Activated T-helper 17 cell treated with anti-CD3 and anti-CD28 coated beads, Interleukin-2, amount 50 U/mL, for 72 hours (primary cell): Measurements from ENCODE around the gene ZNF521. TPM values are rescaled to one million over a fixed set of nuclear protein-coding genes. Genes with fewer than 3 reads are reported as not detected.

Source experiments
- ATAC-seq: fragments of 150-1000 bp; cut with Tn5 transposase; replicated peaks from 2 replicates; pipeline ENCODE4 v1.10.0; 2021; ENCODE audit warnings: mild to moderate bottlenecking, moderate library complexity
- H3K27ac Mint-ChIP-seq: one replicate; pipeline ENCODE4 v1.8.0; 2022; ENCODE audit warnings: mixed read lengths
- H3K27me3 Mint-ChIP-seq: one replicate; pipeline ENCODE4 v1.8.0; 2022; ENCODE audit warnings: mixed read lengths
- H3K36me3 Mint-ChIP-seq: one replicate; pipeline ENCODE4 v1.8.0; 2022; ENCODE audit warnings: low read depth, mild to moderate bottlenecking, mixed read lengths
- H3K4me1 Mint-ChIP-seq: one replicate; pipeline ENCODE4 v1.8.0; 2022; ENCODE audit warnings: mixed read lengths
- H3K4me3 Mint-ChIP-seq: one replicate; pipeline ENCODE4 v1.8.0; 2022; ENCODE audit warnings: mild to moderate bottlenecking, mixed read lengths
- H3K9me3 Mint-ChIP-seq: one replicate; pipeline ENCODE4 v1.8.0; 2022; ENCODE audit warnings: mixed read lengths
- total RNA-seq, 2 donors: library from RNA; stranded (reverse); gene quantifications; one replicate each; pipeline ENCODE4 v1.2.3, GENCODE V29; 2022

The ZNF521 gene
- total RNA-seq, 2 donors from 2014 or later, result not detected

- H3K4me3 Mint-ChIP-seq, result no peak overlapping the region
- no peaks in the 10 kb centered on the region for H3K4me1 Mint-ChIP-seq
- no peak overlapping the region for H3K27ac Mint-ChIP-seq
- no peak for ATAC-seq
- H3K27me3 Mint-ChIP-seq, result peaks cover 3% of the 10 kb centered on the region
- no peaks in the 10 kb centered on the region for H3K9me3 Mint-ChIP-seq
- no peaks in the 10 kb centered on the region for H3K36me3 Mint-ChIP-seq
Observed at GRCh38 chr18:25316381-25317018, 35.5 kb downstream of the ZNF521 start.

GRCh38 chr18:25314838-25315190 lies 37.2 kb downstream of the ZNF521 start:
- Mint-ChIP-seq H3K9me3 (no peaks in the 10 kb centered on the region), H3K27ac (no peak overlapping the region), H3K4me1 (no peaks in the 10 kb centered on the region), H3K36me3 (no peaks in the 10 kb centered on the region), H3K27me3 (peaks cover 3% of the 10 kb centered on the region), H3K4me3 (no peak overlapping the region)
- ATAC-seq, result no peak

- no peak overlapping the region for H3K27ac Mint-ChIP-seq
- no peaks in the 10 kb centered on the region for H3K4me1 Mint-ChIP-seq
- no peaks in the 10 kb centered on the region for H3K9me3 Mint-ChIP-seq
- no peak for ATAC-seq
- no peak overlapping the region for H3K4me3 Mint-ChIP-seq
- no peaks in the 10 kb centered on the region for H3K36me3 Mint-ChIP-seq
- H3K27me3 Mint-ChIP-seq, result peaks cover 3% of the 10 kb centered on the region
Observed at GRCh38 chr18:25314151-25314837, 37.7 kb downstream of the ZNF521 start.

GRCh38 chr18:25313268-25313667 lies 38.7 kb downstream of the ZNF521 start:
- H3K9me3 Mint-ChIP-seq, result no peaks in the 10 kb centered on the region
- no peak overlapping the region for H3K27ac Mint-ChIP-seq
- H3K27me3 Mint-ChIP-seq, result peaks cover 6% of the 10 kb centered on the region
- H3K4me3 Mint-ChIP-seq, result no peak overlapping the region
- no peaks in the 10 kb centered on the region for H3K36me3 Mint-ChIP-seq
- no peaks in the 10 kb centered on the region for H3K4me1 Mint-ChIP-seq
- no peak for ATAC-seq

GRCh38 chr18:25310045-25310444 lies 41.9 kb downstream of the ZNF521 start:
- no peak for ATAC-seq
- H3K27me3 Mint-ChIP-seq, result peaks cover 3% of the 10 kb centered on the region
- no peaks in the 10 kb centered on the region for H3K9me3 Mint-ChIP-seq
- no peaks in the 10 kb centered on the region for H3K4me1 Mint-ChIP-seq
- no peak overlapping the region for H3K27ac Mint-ChIP-seq
- no peaks in the 10 kb centered on the region for H3K36me3 Mint-ChIP-seq
- no peak overlapping the region for H3K4me3 Mint-ChIP-seq

- Mint-ChIP-seq H3K36me3 (no peaks in the 10 kb centered on the region), H3K27me3 (peaks cover 3% of the 10 kb centered on the region), H3K9me3 (no peaks in the 10 kb centered on the region), H3K4me3 (no peak overlapping the region), H3K4me1 (no peaks in the 10 kb centered on the region), H3K27ac (no peak overlapping the region)
- ATAC-seq, result no peak
Observed at GRCh38 chr18:25308381-25308780, 43.6 kb downstream of the ZNF521 start.

GRCh38 chr18:25307192-25307591 lies 44.8 kb downstream of the ZNF521 start:
- Mint-ChIP-seq H3K9me3 (no peaks in the 10 kb centered on the region), H3K4me1 (no peaks in the 10 kb centered on the region), H3K36me3 (no peaks in the 10 kb centered on the region), H3K27ac (no peak overlapping the region), H3K27me3 (peaks cover 3% of the 10 kb centered on the region), H3K4me3 (no peak overlapping the region)
- no peak for ATAC-seq

GRCh38 chr18:25306671-25307070 lies 45.3 kb downstream of the ZNF521 start:
- no peak overlapping the region for H3K4me3 Mint-ChIP-seq
- peaks cover 3% of the 10 kb centered on the region for H3K27me3 Mint-ChIP-seq
- H3K27ac Mint-ChIP-seq, result no peak overlapping the region
- no peak for ATAC-seq
- no peaks in the 10 kb centered on the region for H3K9me3 Mint-ChIP-seq
- H3K4me1 Mint-ChIP-seq, result no peaks in the 10 kb centered on the region
- no peaks in the 10 kb centered on the region for H3K36me3 Mint-ChIP-seq

- Mint-ChIP-seq H3K4me3 (no peak overlapping the region), H3K4me1 (no peaks in the 10 kb centered on the region), H3K27ac (no peak overlapping the region), H3K36me3 (no peaks in the 10 kb centered on the region), H3K27me3 (peaks cover 3% of the 10 kb centered on the region), H3K9me3 (no peaks in the 10 kb centered on the region)
- ATAC-seq, result no peak
Observed at GRCh38 chr18:25305584-25305983, 46.4 kb downstream of the ZNF521 start.

- H3K27me3 Mint-ChIP-seq, result no peaks in the 10 kb centered on the region
- no peaks in the 10 kb centered on the region for H3K36me3 Mint-ChIP-seq
- H3K9me3 Mint-ChIP-seq, result no peaks in the 10 kb centered on the region
- H3K27ac Mint-ChIP-seq, result no peak overlapping the region
- H3K4me1 Mint-ChIP-seq, result no peaks in the 10 kb centered on the region
- ATAC-seq, result no peak
- no peak overlapping the region for H3K4me3 Mint-ChIP-seq
Observed at GRCh38 chr18:25300492-25300891, 51.5 kb downstream of the ZNF521 start.

GRCh38 chr18:25299426-25300300 lies 52.3 kb downstream of the ZNF521 start:
- Mint-ChIP-seq H3K9me3 (no peaks in the 10 kb centered on the region), H3K27ac (no peak overlapping the region), H3K27me3 (no peaks in the 10 kb centered on the region), H3K4me3 (no peak overlapping the region), H3K4me1 (no peaks in the 10 kb centered on the region), H3K36me3 (no peaks in the 10 kb centered on the region)
- ATAC-seq, result no peak

GRCh38 chr18:25298853-25299274 lies 53.1 kb downstream of the ZNF521 start:
- no peaks in the 10 kb centered on the region for H3K36me3 Mint-ChIP-seq
- H3K4me3 Mint-ChIP-seq, result no peak overlapping the region
- H3K27ac Mint-ChIP-seq, result no peak overlapping the region
- H3K4me1 Mint-ChIP-seq, result no peaks in the 10 kb centered on the region
- H3K27me3 Mint-ChIP-seq, result no peaks in the 10 kb centered on the region
- no peak for ATAC-seq
- H3K9me3 Mint-ChIP-seq, result no peaks in the 10 kb centered on the region

- no peaks in the 10 kb centered on the region for H3K9me3 Mint-ChIP-seq
- no peaks in the 10 kb centered on the region for H3K36me3 Mint-ChIP-seq
- H3K4me1 Mint-ChIP-seq, result no peaks in the 10 kb centered on the region
- no peak overlapping the region for H3K27ac Mint-ChIP-seq
- no peak overlapping the region for H3K4me3 Mint-ChIP-seq
- H3K27me3 Mint-ChIP-seq, result no peaks in the 10 kb centered on the region
- no peak for ATAC-seq
Observed at GRCh38 chr18:25295624-25296138, 56.3 kb downstream of the ZNF521 start.

GRCh38 chr18:25291150-25291549 lies 60.8 kb downstream of the ZNF521 start:
- Mint-ChIP-seq H3K9me3 (no peaks in the 10 kb centered on the region), H3K27ac (no peak overlapping the region), H3K27me3 (no peaks in the 10 kb centered on the region), H3K4me3 (no peak overlapping the region), H3K36me3 (no peaks in the 10 kb centered on the region), H3K4me1 (no peaks in the 10 kb centered on the region)
- no peak for ATAC-seq
